Neural progenitor cell (in vitro differentiated cells): Measurements from ENCODE around the gene TTC3. TPM values are rescaled to one million over a fixed set of nuclear protein-coding genes. Genes with fewer than 3 reads are reported as not detected.

Source experiments
- DNase-seq: peaks from one replicate; pipeline ENCODE4 v3.0.0-alpha.2; 2016; ENCODE audit warnings: low spot score
- H2AFZ ChIP-seq: fragments of 200-600 bp; sonication (generic); replicated peaks from 2 replicates; pipeline ENCODE4 v1.6.1; 2016; ENCODE audit warnings: antibody characterized with exemption
- H3F3A ChIP-seq: fragments of 200-600 bp; sonication (generic); 2 replicates; pipeline ENCODE4 v1.6.1; 2016; ENCODE audit warnings: antibody characterized with exemption, low read depth
- H3K27ac ChIP-seq: fragments of 200-600 bp; sonication (generic); 2 replicates; pipeline ENCODE4 v1.5.1; 2016; ENCODE audit warnings: mild to moderate bottlenecking
- H3K27me3 ChIP-seq: fragments of 200-600 bp; sonication (generic); 2 replicates; pipeline ENCODE4 v1.6.1; 2016; ENCODE audit warnings: mild to moderate bottlenecking, moderate library complexity
- H3K36me3 ChIP-seq: fragments of 200-600 bp; sonication (generic); 2 replicates; pipeline ENCODE4 v1.5.1; 2016
- H3K4me1 ChIP-seq: fragments of 200-600 bp; sonication (generic); 2 replicates; pipeline ENCODE4 v1.6.1; 2016; ENCODE audit warnings: mixed run types
- H3K4me2 ChIP-seq: fragments of 200-600 bp; sonication (generic); 2 replicates; pipeline ENCODE4 v1.6.1; 2016
- H3K4me3 ChIP-seq: fragments of 200-600 bp; sonication (generic); 2 replicates; pipeline ENCODE4 v1.5.1; 2016
- H3K79me2 ChIP-seq: fragments of 200-600 bp; sonication (generic); 2 replicates; pipeline ENCODE4 v1.6.1; 2016; ENCODE audit warnings: low read depth
- H3K9ac ChIP-seq: fragments of 200-600 bp; sonication (generic); 2 replicates; pipeline ENCODE4 v1.6.1; 2016
- H3K9me3 ChIP-seq: fragments of 200-600 bp; sonication (generic); 2 replicates; pipeline ENCODE4 v1.5.1; 2016; ENCODE audit warnings: low read depth
- H4K20me1 ChIP-seq: fragments of 200-600 bp; sonication (generic); 2 replicates; pipeline ENCODE4 v1.6.1; 2016; ENCODE audit warnings: low read depth
- H3K27ac Mint-ChIP-seq: 3 replicates; pipeline ENCODE4 v1.8.0; 2021; ENCODE audit warnings: mixed read lengths
- H3K27me3 Mint-ChIP-seq: 2 replicates; pipeline ENCODE4 v1.8.0; 2022; ENCODE audit warnings: low read depth, mild to moderate bottlenecking, inconsistent platforms, moderate library complexity, mixed read lengths; ENCODE audit not compliant: insufficient read depth
- H3K36me3 Mint-ChIP-seq: 3 replicates; pipeline ENCODE4 v1.8.0; 2021; ENCODE audit warnings: mixed read lengths
- H3K4me1 Mint-ChIP-seq: 3 replicates; pipeline ENCODE4 v1.8.0; 2021; ENCODE audit warnings: mixed read lengths
- H3K4me3 Mint-ChIP-seq: 3 replicates; pipeline ENCODE4 v1.8.0; 2021; ENCODE audit warnings: mild to moderate bottlenecking, moderate library complexity, mixed read lengths
- H3K9me3 Mint-ChIP-seq: 3 replicates; pipeline ENCODE4 v1.8.0; 2020; ENCODE audit warnings: mixed read lengths
- EZH2 ChIP-seq: fragments of 200-600 bp; sonication (generic); IDR thresholded peaks from 2 replicates; pipeline ENCODE4 v1.6.1; 2017; ENCODE audit warnings: antibody characterized with exemption, mild to moderate bottlenecking, moderate library complexity
- EZH2phosphoT487 ChIP-seq: fragments of 200-600 bp; sonication (generic); IDR thresholded peaks from 2 replicates; pipeline ENCODE4 v1.6.1; 2017; ENCODE audit warnings: antibody characterized with exemption
- total RNA-seq: library from RNA; depleted of rRNA; stranded (reverse); fragments of >200 nt; gene quantifications from 2 replicates; pipeline ENCODE4 v1.2.3, GENCODE V29; 2015; ENCODE audit warnings: low replicate concordance
- TF ChIP-seq, protein P1 (sequence below): fragments of 200-600 bp; sonication (generic); IDR thresholded peaks from 2 replicates; pipeline ENCODE4 v1.5.1; 2017; ENCODE audit warnings: antibody characterized with exemption, mild to moderate bottlenecking

The TTC3 gene
- total RNA-seq, 1 donor from 2014 or later, result 135 TPM

DNA sequence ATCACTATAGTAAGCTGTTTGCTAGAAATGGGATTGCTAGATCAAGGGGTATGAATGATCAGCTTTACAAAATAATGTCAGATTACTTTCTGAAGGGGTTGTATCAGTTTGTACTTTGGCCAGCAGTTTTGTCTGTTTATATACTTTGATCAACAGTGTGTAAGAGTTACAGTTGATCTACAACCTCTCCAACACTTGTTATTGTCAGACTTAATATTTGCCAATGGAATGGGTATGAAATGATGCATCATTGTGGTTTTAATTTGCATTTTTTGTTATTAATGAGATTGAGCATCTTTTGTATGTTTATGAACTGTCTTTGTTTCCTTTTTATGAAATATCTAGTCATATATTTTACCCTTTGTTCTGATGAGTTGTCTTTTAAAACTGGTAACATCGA lies 4.3 kb downstream of the TTC3 start:
- peaks cover 84% of the 10 kb centered on the region for H3K79me2 ChIP-seq

DNA sequence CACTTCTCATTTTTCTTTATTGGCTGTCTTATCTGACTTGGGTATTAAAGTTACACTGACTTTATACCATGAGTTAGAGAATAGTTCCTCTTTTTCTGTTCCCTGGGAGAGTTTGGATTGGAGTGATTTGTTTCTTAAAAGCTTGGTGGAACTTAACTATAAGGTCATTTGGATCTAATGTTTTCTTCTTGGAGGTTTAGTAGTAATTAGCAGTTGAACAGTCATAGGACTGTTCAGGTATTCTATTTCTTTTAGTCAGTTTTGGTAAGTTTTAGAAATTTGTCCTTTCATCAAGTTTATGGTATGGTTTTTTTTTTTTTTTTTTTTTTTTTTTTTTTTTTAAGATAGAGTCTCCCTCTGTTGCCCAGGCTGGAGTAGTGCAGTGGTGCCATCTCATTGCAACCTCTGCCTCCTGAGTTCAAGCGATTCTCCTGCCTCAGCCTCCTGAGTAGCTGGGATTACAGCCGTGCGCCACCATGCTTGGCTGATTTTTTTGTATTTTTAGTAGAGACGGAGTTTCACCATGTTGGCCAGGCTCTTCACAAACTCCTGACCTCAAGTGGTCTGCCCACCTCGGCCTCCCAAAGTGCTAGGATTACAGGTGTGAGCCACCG lies 6.3 kb downstream of the TTC3 start:
- H2AFZ ChIP-seq, result no peak overlapping the region
- no peak overlapping the region for H3K27ac ChIP-seq
- Mint-ChIP-seq H3K9me3 (peaks cover 47% of the 10 kb centered on the region), H3K36me3 (peaks cover 42% of the 10 kb centered on the region), H3K4me1 (peaks cover 11% of the 10 kb centered on the region), H3K27me3 (peaks cover 3% of the 10 kb centered on the region), H3K4me3 (no peak overlapping the region), H3K27ac (no peak overlapping the region)
- H3F3A ChIP-seq, result peaks cover 6% of the 10 kb centered on the region
- H3K9ac ChIP-seq, result no peak overlapping the region
- H3K4me2 ChIP-seq, result no peak overlapping the region
- no peak for TF ChIP-seq EZH2phosphoT487
- TF ChIP-seq, protein P1, sequence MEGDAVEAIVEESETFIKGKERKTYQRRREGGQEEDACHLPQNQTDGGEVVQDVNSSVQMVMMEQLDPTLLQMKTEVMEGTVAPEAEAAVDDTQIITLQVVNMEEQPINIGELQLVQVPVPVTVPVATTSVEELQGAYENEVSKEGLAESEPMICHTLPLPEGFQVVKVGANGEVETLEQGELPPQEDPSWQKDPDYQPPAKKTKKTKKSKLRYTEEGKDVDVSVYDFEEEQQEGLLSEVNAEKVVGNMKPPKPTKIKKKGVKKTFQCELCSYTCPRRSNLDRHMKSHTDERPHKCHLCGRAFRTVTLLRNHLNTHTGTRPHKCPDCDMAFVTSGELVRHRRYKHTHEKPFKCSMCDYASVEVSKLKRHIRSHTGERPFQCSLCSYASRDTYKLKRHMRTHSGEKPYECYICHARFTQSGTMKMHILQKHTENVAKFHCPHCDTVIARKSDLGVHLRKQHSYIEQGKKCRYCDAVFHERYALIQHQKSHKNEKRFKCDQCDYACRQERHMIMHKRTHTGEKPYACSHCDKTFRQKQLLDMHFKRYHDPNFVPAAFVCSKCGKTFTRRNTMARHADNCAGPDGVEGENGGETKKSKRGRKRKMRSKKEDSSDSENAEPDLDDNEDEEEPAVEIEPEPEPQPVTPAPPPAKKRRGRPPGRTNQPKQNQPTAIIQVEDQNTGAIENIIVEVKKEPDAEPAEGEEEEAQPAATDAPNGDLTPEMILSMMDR, result peak; percentile 26
- H3K79me2 ChIP-seq, result peaks cover 90% of the 10 kb centered on the region
- H3K36me3 ChIP-seq, result no peaks in the 10 kb centered on the region
- no peaks in the 10 kb centered on the region for H3K9me3 ChIP-seq
- H3K4me3 ChIP-seq, result no peak overlapping the region
- H3K27me3 ChIP-seq, result peaks cover 14% of the 10 kb centered on the region
- no peak for DNase-seq
- peaks cover 22% of the 10 kb centered on the region for H4K20me1 ChIP-seq
- peaks cover 5% of the 10 kb centered on the region for H3K4me1 ChIP-seq

More for the DNA sequence above, 4.3 kb downstream of the TTC3 start:
- no peak overlapping the region for H3K9ac ChIP-seq
- H3K9me3 ChIP-seq, result no peaks in the 10 kb centered on the region
- H3K27me3 Mint-ChIP-seq, result peaks cover 9% of the 10 kb centered on the region
- H3K36me3 ChIP-seq, result no peaks in the 10 kb centered on the region
- H3K9me3 Mint-ChIP-seq, result peaks cover 43% of the 10 kb centered on the region
- H3K4me1 ChIP-seq, result peaks cover 6% of the 10 kb centered on the region
- H3K4me3 ChIP-seq, result no peak overlapping the region
- peaks cover 14% of the 10 kb centered on the region for H3K4me1 Mint-ChIP-seq
- H3K4me2 ChIP-seq, result no peak overlapping the region
- H3K4me3 Mint-ChIP-seq, result no peak overlapping the region
- no peak for DNase-seq
- peaks cover 23% of the 10 kb centered on the region for H4K20me1 ChIP-seq
- H3K27ac Mint-ChIP-seq, result no peak overlapping the region
- H3K36me3 Mint-ChIP-seq, result peaks cover 32% of the 10 kb centered on the region
- no peak overlapping the region for H2AFZ ChIP-seq
- TF ChIP-seq, protein P1, result no peak
- TF ChIP-seq EZH2phosphoT487 (no peak), EZH2 (no peak)
- H3F3A ChIP-seq, result peaks cover 14% of the 10 kb centered on the region
- no peak overlapping the region for H3K27ac ChIP-seq
- H3K27me3 ChIP-seq, result peaks cover 23% of the 10 kb centered on the region

DNA sequence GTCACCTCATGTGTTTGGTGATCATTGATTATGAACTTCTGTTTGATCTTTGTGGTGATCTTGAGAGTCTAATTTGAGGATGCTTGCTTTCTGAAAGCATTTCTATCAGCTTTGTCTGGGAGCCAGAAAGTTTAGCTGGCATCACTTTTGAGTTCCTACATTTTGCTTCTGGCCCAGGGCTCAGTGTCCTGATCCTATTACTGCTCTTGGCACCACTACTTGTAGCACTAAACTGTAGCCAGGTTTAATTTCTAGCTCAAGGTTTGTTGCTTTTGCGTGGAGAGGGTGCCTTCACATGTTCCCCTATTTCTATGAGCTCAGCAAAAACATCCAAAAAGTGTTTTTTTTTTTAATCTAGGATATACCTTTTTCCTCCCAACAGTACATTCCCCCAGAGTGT lies 9.3 kb downstream of the TTC3 start:
- Mint-ChIP-seq H3K36me3 (peaks cover 39% of the 10 kb centered on the region), H3K27ac (no peak overlapping the region), H3K9me3 (peaks cover 38% of the 10 kb centered on the region), H3K27me3 (no peaks in the 10 kb centered on the region), H3K4me1 (no peaks in the 10 kb centered on the region), H3K4me3 (no peak overlapping the region)
- Histone ChIP-seq H4K20me1 (peaks cover 21% of the 10 kb centered on the region), H3K4me1 (no peaks in the 10 kb centered on the region), H3K79me2 (peaks cover 61% of the 10 kb centered on the region), H3K9ac (no peak overlapping the region), H3K27ac (no peak overlapping the region), H3K4me3 (no peak overlapping the region), H3K4me2 (no peak overlapping the region), H3K27me3 (no peaks in the 10 kb centered on the region), H3K9me3 (no peaks in the 10 kb centered on the region), H3K36me3 (no peaks in the 10 kb centered on the region), H3F3A (no peaks in the 10 kb centered on the region), H2AFZ (no peak overlapping the region)
- TF ChIP-seq, protein P1, result no peak
- no peak for TF ChIP-seq EZH2
- TF ChIP-seq EZH2phosphoT487, result no peak
- no peak for DNase-seq
